Measurements from ENCODE around the gene ALG13.
"Not testable (repeated sequence)": the region's sequence is repeated elsewhere in the genome, so short reads cannot be mapped to it uniquely, and the experiment has no call there.

Gene ALG13

GRCh38 chrX:111759686-111760085 is 78.7 kb downstream of the ALG13 start:
- DNase-seq (ENCODE audit: low read depth in 2 of 2) = no peak

DNA sequence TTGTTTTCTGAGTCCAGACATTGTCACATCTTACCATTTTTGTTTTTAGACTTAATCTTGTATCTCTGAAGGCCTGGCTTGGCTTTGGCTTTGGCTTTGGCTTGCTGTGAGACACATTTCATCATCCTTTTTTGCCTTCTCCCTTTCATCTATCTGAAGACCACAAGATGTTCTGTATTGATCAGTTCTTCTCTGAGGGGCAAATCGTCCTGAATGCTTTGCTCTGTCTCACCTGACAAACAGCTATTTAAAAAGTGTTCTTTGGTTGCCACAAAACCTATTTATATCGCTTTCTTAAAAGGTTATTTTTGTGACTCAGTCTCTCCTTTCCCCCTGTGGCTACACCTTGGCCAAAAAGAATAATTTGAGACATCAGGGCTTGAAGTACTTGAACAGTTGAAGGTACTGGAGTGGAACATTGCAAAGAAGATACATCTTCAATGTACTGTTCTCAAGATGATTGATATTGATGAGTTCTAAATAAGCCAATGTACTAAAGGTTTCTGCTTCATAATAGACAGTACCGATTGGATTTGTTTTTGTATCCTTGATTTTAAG is 80.7 kb downstream of the ALG13 start:
- DNase-seq (ENCODE audit: low read depth in 2 of 2) = no peak

DNA sequence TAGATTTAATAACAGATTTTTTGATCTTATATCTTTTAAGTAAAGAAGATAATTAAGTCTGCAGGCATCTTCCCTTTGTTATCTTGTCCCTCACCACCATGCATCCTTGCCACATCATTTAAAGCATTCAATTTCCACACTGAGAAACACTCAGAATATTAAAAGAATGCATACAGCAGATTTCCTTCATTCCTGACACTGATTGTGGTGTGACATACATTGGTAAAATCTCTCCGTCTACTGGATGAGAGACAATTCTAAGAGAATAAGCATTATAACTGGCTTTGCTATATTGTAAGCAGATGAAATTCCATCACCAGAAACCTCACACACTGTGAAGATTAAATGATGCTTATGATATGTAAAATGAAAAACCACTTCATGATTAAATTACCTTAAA is 97.6 kb downstream of the ALG13 start:
- DNase-seq (ENCODE audit: low read depth in 2 of 2) = no peak

DNA sequence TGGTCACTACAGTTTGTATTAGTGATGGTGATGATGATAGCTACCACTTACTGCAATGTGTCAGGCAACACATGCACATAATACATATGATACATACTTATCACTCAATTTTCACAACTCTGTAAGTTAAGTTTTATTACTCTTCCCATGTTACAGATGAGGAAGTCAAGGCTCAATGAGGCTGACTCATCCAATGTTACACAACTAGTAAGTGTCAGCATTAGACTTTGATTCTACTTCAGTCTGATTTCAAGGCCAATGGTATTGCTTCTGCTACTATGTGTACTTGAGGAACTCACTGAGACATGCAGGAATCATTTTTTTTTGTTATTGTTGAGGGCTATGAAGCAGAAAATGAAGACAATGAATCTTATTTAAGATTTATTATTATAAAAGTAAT is 98.6 kb downstream of the ALG13 start:
- DNase-seq (ENCODE audit: low read depth in 2 of 2) = no peak

- DNase-seq (ENCODE audit: low read depth in 2 of 2) = no peak
Measured at GRCh38 chrX:111784667-111785066, 103.7 kb downstream of the ALG13 start.

GRCh38 chrX:111790054-111790453 is 109.1 kb downstream of the ALG13 start:
- not testable (repeated sequence) for DNase-seq (ENCODE audit: low read depth in 2 of 2)

All from activated CD4-positive, alpha-beta T cell treated with anti-CD3 and anti-CD28 coated beads for 24 hours (primary cell).